Dendritic cell treated with granulocyte-macrophage colony-stimulating factor and Interleukin-4, amounts not matched to agents 40 ng/mL and 50 ng/mL, for 4 days (primary cell): Measurements from ENCODE around the gene CKLF.
"Not testable (repeated sequence)": the region's sequence is repeated elsewhere in the genome, so short reads cannot be mapped to it uniquely, and the experiment has no call there.

Source experiments
- H3K27ac Mint-ChIP-seq: one replicate; pipeline ENCODE4 v1.8.0; 2022; ENCODE audit warnings: mild to moderate bottlenecking, mixed read lengths
- H3K27me3 Mint-ChIP-seq: one replicate; pipeline ENCODE4 v1.8.0; 2022; ENCODE audit warnings: mild to moderate bottlenecking, mixed read lengths
- H3K36me3 Mint-ChIP-seq: one replicate; pipeline ENCODE4 v1.8.0; 2022; ENCODE audit warnings: low read depth, mixed read lengths
- H3K4me1 Mint-ChIP-seq: one replicate; pipeline ENCODE4 v1.8.0; 2022; ENCODE audit warnings: low read depth, mixed read lengths
- H3K4me3 Mint-ChIP-seq: one replicate; pipeline ENCODE4 v1.8.0; 2022; ENCODE audit warnings: mild to moderate bottlenecking, moderate library complexity, mixed read lengths
- H3K9me3 Mint-ChIP-seq: one replicate; pipeline ENCODE4 v1.8.0; 2022; ENCODE audit warnings: mixed read lengths
- intact Hi-C: fragments of 100-400 bp; cut with micrococcal nuclease; formaldehyde crosslinking; loops from one replicate; pipeline ENCODE4 v1.15.0; 2022

CKLF gene

DNA sequence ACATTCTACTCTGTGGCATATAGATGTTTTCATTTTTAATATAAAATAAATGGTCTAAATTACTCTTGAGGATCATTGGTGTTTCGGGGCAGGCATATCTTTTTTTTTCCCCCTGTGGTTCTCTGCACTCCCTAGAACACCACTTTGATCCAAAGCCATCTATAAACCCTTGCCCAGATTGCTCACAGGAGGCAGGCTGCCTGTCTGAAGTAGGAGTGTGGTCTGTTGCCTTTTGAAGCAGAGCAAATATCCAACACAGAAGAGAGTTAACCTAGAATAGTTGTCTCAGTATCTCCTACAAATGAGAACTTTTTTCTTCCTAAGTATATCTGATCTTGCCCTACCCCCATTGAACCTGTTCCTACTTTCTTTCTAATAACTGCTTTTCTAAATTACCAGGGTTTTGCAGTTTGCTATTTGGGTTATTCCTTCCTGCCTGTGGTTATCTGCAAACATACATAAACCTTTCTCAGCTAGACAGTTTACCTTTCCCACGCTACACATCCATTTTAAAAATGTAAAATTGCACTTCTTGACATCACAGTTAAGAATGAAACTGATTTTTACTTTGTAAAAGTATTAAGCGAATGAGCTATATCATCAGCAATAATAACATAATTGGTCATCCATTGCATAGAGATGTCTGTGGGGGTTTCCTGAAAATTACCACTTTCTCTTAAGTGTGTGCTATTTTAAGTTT is 9.2 kb downstream of the CKLF start:
- Mint-ChIP-seq H3K27ac (no peak overlapping the region), H3K27me3 (no peaks in the 10 kb centered on the region), H3K9me3 (no peaks in the 10 kb centered on the region), H3K4me1 (peaks cover 40% of the 10 kb centered on the region), H3K36me3 (peaks cover 90% of the 10 kb centered on the region), H3K4me3 (no peak overlapping the region)
- intact Hi-C loops, result no loop called here

DNA sequence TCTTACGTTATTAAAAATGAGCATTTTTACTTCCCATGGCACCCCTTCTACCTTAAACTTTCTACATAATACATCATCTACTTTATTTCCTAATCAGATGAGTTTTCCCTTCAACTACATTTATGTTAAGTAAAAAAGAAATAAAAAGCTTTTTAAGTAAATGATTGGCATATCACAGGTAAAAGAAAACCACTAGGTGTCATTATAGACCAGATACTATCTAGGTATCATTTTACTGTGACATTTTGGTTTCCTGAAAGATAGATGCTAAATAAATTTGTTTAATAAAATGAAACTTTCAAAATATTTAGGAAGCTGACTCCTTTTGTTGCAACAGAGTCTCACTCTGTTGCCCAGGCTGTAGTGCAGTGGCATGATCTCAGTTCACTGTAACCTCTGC is 10.0 kb downstream of the CKLF start:
- intact Hi-C loops, result no loop called here
- no peaks in the 10 kb centered on the region for H3K27me3 Mint-ChIP-seq
- peaks cover 96% of the 10 kb centered on the region for H3K36me3 Mint-ChIP-seq
- peaks cover 38% of the 10 kb centered on the region for H3K4me1 Mint-ChIP-seq
- H3K9me3 Mint-ChIP-seq, result no peaks in the 10 kb centered on the region
- no peak overlapping the region for H3K27ac Mint-ChIP-seq
- H3K4me3 Mint-ChIP-seq, result no peak overlapping the region

DNA sequence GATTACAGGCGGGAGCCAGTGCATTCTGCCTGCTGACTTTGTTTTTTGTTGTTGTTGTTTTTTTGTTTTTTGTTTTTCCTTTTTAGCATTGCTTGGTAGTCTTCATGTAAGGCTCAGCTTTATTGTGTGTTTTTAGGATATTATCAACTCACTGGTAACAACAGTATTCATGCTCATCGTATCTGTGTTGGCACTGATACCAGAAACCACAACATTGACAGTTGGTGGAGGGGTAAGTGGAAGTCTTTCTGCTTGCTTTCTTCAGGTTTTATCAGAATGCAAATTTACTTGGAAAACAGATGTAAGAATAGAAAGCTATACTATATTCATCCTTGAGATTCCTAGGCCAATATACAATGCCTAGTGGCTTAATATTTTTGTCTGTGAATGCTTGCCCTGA is 10.6 kb downstream of the CKLF start:
- H3K27me3 Mint-ChIP-seq, result no peaks in the 10 kb centered on the region
- no peaks in the 10 kb centered on the region for H3K9me3 Mint-ChIP-seq
- H3K36me3 Mint-ChIP-seq, result peaks cover 96% of the 10 kb centered on the region
- intact Hi-C loops, result no loop called here
- H3K4me1 Mint-ChIP-seq, result peaks cover 34% of the 10 kb centered on the region
- no peak overlapping the region for H3K27ac Mint-ChIP-seq
- no peak overlapping the region for H3K4me3 Mint-ChIP-seq

DNA sequence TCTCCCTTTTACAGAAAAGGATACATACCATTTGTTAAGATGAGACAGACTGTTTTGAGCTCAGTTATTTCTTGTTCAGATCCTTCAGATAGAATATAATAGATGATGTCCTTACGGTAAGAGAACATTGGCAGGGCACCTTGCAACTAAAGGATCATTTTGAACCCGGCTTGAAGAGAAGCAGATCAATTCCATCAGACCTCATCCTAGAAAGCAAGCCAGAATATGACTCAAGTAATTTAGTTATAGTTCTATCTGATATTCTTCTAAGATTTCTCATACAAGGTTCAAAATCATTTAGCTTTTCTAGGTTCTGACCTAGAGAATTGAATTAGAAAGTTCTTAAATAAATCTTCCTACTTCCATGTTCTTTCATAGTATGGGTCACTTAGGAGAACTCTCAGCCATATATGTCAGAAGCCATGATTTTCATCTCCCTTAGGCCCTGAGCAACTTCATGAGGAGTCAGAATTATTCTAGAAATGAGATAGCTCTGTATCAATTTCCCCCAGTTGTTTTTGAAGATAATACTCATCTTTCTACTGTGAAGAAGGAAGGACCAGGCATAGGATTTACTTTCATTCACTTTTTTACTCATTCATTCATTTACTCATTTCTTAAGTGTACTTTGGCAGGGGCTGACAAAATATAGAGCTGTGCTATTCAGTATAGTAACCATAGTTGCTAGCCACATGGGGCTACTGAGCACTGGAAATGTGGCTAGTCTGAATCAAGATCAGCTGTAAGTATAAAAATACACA is 11.4 kb downstream of the CKLF start:
- H3K27me3 Mint-ChIP-seq, result no peaks in the 10 kb centered on the region

DNA sequence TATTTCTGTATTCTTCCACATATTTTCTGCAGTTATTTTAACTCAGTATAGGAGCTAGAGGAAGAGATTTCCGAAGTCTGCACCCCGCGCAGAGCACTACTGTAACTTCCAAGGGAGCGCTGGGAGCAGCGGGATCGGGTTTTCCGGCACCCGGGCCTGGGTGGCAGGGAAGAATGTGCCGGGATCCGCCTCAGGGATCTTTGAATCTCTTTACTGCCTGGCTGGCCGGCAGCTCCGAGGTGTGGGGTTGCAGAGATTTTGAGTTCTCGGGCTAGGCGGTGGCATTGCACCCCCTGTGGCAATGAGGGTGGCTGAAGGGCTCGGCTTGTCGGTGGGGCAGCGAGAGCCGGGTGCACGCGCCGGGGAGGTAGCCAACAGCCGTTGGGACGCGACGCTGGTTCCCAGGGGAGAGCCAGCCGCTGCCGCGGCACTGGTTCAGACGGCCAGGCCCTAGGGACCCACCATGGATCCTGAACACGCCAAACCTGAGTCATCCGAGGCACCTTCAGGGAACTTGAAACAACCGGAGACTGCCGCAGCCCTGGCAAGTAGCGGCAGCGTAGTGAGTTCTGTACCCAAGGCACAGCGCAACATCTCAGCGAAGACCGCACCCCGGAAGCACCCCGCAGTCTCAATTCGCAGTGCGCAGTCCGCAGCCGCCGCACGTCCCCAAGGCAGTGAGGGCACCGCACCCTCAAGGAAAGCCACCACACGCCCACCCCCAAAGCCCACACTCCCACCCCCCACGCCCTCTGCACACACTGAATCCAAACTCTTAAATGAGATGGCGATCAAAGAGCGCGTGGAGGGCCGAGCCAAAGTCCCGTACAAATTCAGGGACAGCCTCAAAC is 13.9 kb downstream of the CKLF start, which contains the start of gene CMTM1:
TSS of gene CMTM1 (plus strand) at position 389 of the 851 bp plus-strand sequence. CDS start at position 464, 75 bp downstream.
- H3K36me3 Mint-ChIP-seq, result peaks cover 65% of the 10 kb centered on the region
- no peaks in the 10 kb centered on the region for H3K9me3 Mint-ChIP-seq
- H3K27ac Mint-ChIP-seq, result no peak within 1 kb of the TSS
- no peak within 1 kb of the TSS for H3K4me3 Mint-ChIP-seq
- H3K27me3 Mint-ChIP-seq, result no peaks in the 10 kb centered on the region
- peaks cover 23% of the 10 kb centered on the region for H3K4me1 Mint-ChIP-seq
- intact Hi-C loops, result no loop called here

More for the DNA sequence above, 11.4 kb downstream of the CKLF start:
- Mint-ChIP-seq H3K9me3 (no peaks in the 10 kb centered on the region), H3K36me3 (peaks cover 89% of the 10 kb centered on the region), H3K4me3 (no peak overlapping the region), H3K4me1 (peaks cover 33% of the 10 kb centered on the region), H3K27ac (no peak overlapping the region)
- intact Hi-C loops, result no loop called here

DNA sequence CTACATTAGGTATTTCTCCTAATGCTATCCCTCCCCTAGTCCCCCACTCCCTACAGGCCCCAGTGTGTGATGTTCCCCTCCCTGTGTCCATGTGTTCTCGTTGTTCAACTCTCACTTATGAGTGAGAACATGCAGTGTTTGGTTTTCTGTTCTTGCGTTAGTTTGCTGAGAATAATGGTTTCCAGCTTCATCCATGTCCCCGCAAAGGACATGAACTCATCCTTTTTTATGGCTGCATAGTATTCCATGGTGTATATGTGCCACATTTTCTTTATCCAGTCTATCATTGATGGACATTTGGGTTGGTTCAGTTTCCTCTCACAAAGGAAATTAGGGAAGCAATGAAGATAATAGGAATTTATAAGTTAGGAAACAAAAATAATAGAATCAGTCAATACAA is 14.9 kb downstream of the CKLF start:
- H3K27ac Mint-ChIP-seq, H3K9me3 Mint-ChIP-seq, H3K27me3 Mint-ChIP-seq, intact Hi-C loops, H3K4me3 Mint-ChIP-seq: not testable (repeated sequence)
- peaks cover 27% of the 10 kb centered on the region for H3K4me1 Mint-ChIP-seq
- H3K36me3 Mint-ChIP-seq, result peaks cover 62% of the 10 kb centered on the region

DNA sequence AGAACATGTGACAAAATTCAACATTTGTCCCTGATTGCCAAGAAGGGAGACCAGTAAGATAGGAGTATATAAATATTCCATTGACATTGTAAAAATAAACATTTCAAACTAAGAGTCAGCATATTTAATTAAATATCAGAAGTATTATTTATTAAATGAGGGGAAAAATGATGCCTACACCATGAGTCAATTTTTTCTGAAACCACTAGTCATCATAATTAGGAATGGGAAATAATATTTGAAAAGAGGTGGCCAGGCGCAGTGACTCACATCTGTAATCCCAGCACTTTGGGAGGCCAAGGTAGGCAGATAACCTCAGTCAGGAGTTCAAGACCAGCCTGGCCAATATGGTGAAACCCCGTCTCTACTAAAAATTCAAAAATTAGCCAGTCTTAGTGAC is 16.0 kb downstream of the CKLF start:
- H3K36me3 Mint-ChIP-seq, result peaks cover 54% of the 10 kb centered on the region
- H3K4me1 Mint-ChIP-seq, result peaks cover 35% of the 10 kb centered on the region
- H3K4me3 Mint-ChIP-seq, result no peak overlapping the region
- intact Hi-C loops, result no loop called here
- H3K27me3 Mint-ChIP-seq, result no peaks in the 10 kb centered on the region
- H3K9me3 Mint-ChIP-seq, result no peaks in the 10 kb centered on the region
- no peak overlapping the region for H3K27ac Mint-ChIP-seq

DNA sequence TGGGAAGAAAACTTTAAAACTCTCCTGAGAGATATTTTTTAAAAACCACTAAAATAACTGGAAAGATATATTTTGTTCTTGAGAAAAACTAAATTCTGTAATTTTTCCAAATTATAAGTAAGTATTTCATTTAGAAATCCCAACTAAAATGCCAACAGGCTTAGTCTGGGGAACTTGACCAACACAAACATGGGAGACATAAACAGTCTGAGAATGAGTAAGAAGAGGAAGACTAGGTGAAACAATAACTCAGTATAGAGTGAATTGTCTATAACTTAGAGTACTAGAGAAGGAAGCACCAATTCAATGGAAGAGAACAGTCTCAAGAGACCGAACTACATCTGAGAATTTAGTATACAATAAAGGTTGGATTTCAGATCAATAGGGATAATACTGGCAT is 16.8 kb downstream of the CKLF start:
- Mint-ChIP-seq H3K4me3 (no peak overlapping the region), H3K27ac (no peak overlapping the region), H3K9me3 (no peaks in the 10 kb centered on the region), H3K27me3 (no peaks in the 10 kb centered on the region), H3K4me1 (peaks cover 38% of the 10 kb centered on the region), H3K36me3 (peaks cover 46% of the 10 kb centered on the region)
- intact Hi-C loops, result no loop called here

DNA sequence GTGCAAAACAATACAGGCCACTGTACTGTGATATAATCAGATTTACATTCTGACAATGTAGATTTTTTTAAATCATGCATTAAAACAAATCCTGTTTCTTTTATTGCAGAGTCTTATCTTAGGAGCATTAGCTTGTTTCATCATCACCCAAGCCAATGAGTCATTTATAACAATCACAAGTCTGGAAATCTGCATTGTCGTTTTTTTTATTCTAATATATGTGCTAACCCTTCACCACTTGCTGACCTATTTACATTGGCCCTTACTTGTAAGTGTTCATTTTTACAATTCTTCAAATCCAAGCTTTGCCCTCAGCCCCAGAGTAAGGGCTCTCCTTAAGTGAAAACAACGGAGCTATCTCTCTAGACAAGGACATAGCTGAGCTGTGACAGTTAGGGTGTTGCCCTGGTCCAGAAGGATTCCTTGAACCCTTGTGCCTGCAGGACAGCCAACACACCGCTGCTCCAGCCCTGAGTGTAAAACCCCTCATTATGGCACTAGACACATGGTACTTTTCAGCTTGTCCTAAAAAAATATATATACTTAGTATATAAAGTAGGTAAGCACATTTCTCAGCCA is 17.5 kb downstream of the CKLF start:
- no peak overlapping the region for H3K4me3 Mint-ChIP-seq
- no peaks in the 10 kb centered on the region for H3K27me3 Mint-ChIP-seq
- H3K4me1 Mint-ChIP-seq, result peaks cover 42% of the 10 kb centered on the region
- no peak overlapping the region for H3K27ac Mint-ChIP-seq
- intact Hi-C loops, result no loop called here
- H3K36me3 Mint-ChIP-seq, result peaks cover 38% of the 10 kb centered on the region
- H3K9me3 Mint-ChIP-seq, result no peaks in the 10 kb centered on the region

DNA sequence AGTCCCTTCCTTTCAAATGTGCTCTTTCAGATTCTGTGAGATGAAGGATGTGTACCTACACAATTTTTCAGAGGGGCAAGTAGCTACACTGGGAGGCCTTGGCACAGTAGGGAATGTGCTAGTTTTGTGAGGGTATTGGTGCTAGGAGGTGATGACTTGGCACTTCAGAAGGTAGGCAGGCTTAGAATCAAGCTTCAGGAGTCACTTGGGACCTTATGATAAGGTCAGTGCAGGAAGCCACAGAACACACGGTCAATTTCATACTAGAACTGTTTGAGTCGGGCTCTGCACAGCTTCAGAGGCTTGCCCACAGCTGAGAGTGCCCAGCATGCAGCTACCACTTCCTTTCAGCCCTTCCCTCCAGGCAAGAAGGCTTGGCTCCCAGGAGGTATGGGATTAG is 20.0 kb downstream of the CKLF start:
- peaks cover 14% of the 10 kb centered on the region for H3K36me3 Mint-ChIP-seq
- no peaks in the 10 kb centered on the region for H3K9me3 Mint-ChIP-seq
- peaks cover 6% of the 10 kb centered on the region for H3K27me3 Mint-ChIP-seq
- no peak overlapping the region for H3K4me3 Mint-ChIP-seq
- peaks cover 50% of the 10 kb centered on the region for H3K4me1 Mint-ChIP-seq
- intact Hi-C loops, result no loop called here
- H3K27ac Mint-ChIP-seq, result no peak overlapping the region

DNA sequence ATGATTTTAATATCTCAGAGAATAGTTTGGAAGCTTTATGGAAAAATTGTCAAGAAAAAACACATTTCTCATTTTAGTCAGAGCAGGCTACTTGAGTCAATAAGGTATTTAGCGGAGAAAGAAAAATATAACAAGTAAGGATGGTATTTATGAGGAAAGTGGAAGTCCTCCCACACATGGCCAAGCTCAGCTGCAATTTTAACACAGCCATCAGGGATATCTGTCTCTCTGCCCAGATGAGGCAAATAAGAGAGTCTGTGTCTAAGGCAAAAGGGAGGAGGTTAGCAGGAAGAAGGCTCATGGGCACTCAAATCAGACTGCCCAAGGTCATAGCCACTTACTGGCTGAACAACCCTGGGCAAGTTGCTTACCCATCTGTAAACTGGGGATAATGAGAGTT is 21.7 kb downstream of the CKLF start:
- H3K4me1 Mint-ChIP-seq, result peaks cover 59% of the 10 kb centered on the region
- intact Hi-C loops, result no loop called here
- H3K27me3 Mint-ChIP-seq, result peaks cover 23% of the 10 kb centered on the region
- peak overlapping the region; percentile 34 for H3K27ac Mint-ChIP-seq
- H3K36me3 Mint-ChIP-seq, result peaks cover 7% of the 10 kb centered on the region
- H3K9me3 Mint-ChIP-seq, result no peaks in the 10 kb centered on the region
- H3K4me3 Mint-ChIP-seq, result no peak overlapping the region

DNA sequence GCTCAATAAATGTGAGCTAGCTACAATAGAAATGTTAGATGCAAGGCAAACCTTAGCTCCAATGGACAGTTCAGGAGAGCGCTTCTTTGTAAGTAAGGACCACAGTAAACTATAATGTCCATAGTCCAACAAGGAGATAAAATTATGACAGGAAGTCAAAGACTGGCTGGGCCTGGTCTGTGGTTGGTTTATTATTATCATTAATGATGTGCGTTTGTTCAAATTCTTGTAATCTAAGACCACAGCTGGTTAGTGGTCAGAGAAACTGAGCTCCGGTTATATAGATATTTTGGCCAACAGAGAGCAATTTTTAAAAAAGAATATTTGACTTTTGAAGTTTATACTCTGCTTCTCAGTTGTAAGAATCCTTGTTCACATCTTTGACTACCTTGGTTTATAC is 22.2 kb downstream of the CKLF start:
- H3K27me3 Mint-ChIP-seq, result peaks cover 27% of the 10 kb centered on the region
- H3K9me3 Mint-ChIP-seq, result no peaks in the 10 kb centered on the region
- no peak overlapping the region for H3K4me3 Mint-ChIP-seq
- peak overlapping the region; percentile 34 for H3K27ac Mint-ChIP-seq
- H3K4me1 Mint-ChIP-seq, result peaks cover 60% of the 10 kb centered on the region
- peaks cover 7% of the 10 kb centered on the region for H3K36me3 Mint-ChIP-seq
- intact Hi-C loops, result no loop called here

DNA sequence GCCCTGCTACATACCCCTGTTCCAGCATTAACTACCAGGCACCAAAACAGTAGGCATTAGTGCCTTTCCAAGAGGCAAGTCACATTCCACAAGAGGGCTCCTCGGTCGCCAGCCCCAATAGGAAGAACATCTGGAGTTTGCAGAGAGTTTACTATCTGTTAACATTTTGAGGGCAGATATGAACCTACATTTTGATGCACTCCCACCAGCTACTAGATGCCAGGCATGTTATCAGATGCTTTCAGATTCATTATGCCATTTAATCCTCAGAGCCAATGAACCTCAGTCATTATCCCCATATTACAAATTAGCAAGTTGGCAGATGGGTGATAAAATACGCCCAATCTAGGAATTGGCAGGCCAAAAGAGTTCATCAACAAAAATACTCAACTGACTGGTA is 22.7 kb downstream of the CKLF start:
- peaks cover 7% of the 10 kb centered on the region for H3K36me3 Mint-ChIP-seq
- intact Hi-C loops, result no loop called here
- H3K9me3 Mint-ChIP-seq, result no peaks in the 10 kb centered on the region
- H3K27ac Mint-ChIP-seq, result no peak overlapping the region
- H3K27me3 Mint-ChIP-seq, result peaks cover 33% of the 10 kb centered on the region
- H3K4me1 Mint-ChIP-seq, result peaks cover 61% of the 10 kb centered on the region
- no peak overlapping the region for H3K4me3 Mint-ChIP-seq

DNA sequence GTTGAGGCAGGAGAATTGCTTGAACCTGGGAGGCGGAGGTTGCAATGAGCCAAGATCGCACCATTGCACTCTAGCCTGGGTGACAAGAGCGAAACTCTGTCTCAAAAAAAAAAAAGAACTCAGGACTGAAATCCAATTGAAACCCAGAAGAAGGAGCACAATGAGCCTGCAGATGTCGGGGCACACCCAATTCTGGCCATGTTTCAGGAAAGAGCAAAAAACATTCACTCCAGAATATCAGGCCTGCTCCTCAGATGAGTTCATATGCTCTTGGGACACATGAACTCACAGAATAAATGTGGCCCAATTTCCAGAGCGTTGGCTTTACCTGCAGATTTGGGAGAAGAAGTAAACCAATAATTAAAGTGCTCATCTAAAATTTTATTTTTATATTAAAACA is 23.9 kb downstream of the CKLF start:
- Mint-ChIP-seq H3K9me3 (no peaks in the 10 kb centered on the region), H3K36me3 (peaks cover 5% of the 10 kb centered on the region), H3K4me1 (peaks cover 63% of the 10 kb centered on the region), H3K27ac (no peak overlapping the region), H3K4me3 (no peak overlapping the region), H3K27me3 (peaks cover 41% of the 10 kb centered on the region)
- intact Hi-C loops, result no loop called here
